NOMO-1 (cell line): ENCODE data around the gene ZP4.

Experiments
- DNase-seq, 2 experiments: peaks; one replicate each; lab custom pipeline; 2025; ENCODE audit not compliant: unreplicated experiment in 2 of 2; lab: John Stamatoyannopoulos, UW

The ZP4 gene, protein sequence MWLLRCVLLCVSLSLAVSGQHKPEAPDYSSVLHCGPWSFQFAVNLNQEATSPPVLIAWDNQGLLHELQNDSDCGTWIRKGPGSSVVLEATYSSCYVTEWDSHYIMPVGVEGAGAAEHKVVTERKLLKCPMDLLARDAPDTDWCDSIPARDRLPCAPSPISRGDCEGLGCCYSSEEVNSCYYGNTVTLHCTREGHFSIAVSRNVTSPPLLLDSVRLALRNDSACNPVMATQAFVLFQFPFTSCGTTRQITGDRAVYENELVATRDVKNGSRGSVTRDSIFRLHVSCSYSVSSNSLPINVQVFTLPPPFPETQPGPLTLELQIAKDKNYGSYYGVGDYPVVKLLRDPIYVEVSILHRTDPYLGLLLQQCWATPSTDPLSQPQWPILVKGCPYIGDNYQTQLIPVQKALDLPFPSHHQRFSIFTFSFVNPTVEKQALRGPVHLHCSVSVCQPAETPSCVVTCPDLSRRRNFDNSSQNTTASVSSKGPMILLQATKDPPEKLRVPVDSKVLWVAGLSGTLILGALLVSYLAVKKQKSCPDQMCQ

DNA sequence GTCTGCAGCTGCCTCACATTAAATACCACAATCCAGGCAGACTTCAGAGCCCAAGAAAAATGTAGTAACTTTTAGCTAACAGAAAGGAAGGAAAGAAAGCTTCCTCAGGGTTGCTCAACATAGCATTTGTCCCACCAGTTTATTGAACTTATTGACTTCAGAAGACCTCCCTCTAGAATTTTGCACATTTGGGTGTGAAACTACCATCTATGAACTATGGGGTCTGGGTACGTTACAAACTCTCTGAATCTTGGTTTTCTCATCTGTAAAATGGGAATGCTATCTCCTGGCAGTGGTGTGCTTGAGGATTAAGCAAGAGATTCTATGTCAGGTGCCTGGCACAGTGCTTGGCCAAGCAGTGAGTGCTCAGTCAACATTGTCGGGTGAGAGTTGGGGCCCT, at the start of gene ZP4:
TSS of gene ZP4 (minus strand) at position 101 of the 400 bp plus-strand sequence. CDS start 287 bp downstream, outside the sequence.
- no peak for DNase-seq

DNA sequence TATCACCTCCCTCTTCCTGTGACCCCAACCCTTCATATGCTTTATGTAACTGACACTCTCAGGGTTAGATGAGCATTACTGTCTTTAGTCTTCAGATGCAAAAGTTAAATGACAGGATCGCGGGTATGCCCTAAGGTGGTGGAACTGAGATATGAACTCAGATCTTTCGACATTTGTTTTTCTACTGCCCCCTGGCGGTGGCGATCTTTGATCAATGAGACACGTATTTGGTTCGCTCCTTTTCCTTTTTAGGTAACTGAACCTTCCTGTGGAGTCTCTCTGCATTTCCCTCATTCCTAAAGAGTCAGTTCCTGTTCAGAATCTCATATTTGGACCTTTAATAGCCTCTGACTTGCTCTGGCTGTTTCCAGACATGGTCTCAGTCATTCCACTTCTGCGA, 47.8 kb upstream of the ZP4 start:
- DNase-seq: no peak

DNA sequence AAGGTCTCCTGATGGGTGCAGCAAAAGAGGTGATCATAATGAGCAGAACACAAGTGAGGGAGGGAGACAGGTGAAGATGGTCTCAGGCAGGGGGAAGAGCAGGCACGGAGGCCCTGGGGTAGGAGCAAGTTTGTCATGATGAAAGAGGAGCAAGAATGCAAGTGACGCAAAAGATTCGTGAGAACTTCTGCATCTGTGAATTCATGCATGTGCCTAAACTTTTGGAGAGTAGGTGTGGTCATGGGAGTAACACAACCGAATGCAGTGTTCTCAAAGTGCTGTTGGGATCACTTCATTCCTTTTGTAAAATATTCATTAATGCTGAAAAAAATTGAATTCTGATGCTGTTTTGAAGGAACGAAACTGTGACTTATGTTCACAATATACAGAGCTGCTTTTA, 47.3 kb upstream of the ZP4 start:
- DNase-seq: no peak

DNA sequence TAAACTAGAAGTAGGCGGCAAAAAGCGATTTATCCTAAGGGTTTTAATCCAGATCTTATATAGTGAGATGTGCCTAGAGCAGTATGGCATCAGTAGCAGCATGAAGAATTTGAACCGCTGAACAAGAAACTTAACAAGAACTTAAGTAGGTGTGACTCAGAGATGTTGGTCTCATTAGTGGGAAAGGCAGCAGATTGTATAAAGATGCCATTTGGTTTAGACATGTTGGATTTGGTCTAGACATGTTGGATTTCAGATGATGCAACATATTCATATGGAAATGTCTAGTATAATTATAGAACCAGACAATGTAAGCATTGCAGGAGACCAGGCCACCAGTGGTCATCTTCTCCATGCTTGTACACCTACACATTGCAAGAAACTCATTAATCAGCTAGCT, 42.1 kb upstream of the ZP4 start:
- DNase-seq: no peak

DNA sequence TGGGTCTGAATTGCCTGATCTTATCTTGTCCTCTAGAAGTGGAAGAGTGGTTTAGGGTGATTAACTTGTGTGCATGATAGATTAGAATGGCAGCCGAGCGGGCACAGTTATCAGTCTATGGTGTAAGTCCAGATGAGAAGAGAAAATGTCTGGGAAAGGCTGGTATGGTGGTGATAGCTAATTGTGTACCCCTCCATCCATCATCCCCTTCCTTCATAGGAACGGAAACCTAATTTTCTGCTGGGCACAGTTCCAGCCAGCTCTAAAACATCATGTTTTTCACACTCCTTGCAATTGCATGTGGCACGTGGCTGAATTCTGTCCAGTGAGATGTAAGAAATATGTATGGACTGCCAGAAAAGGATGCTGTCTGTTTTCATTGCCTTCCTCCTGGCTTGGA, 40.9 kb upstream of the ZP4 start:
- no peak for DNase-seq

DNA sequence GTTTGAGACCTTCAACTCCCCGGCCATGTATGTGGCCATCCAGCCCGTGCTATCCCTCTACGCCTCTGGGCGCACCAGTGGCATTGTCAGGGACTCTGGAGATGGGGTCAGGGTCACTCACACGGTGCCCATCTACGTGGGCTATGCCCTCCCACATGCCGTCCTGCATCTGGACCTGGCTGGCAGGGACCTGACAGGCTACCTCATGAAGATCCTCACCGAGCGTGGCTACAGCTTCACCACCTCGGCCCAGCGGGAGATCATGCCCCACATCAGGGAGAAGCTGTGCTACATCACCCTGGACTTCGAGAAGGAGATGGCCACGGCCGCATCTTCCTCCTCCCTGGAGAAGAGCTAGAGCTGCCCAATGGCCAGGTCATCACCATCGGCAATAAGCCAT, 36.5 kb upstream of the ZP4 start:
- DNase-seq: no peak

DNA sequence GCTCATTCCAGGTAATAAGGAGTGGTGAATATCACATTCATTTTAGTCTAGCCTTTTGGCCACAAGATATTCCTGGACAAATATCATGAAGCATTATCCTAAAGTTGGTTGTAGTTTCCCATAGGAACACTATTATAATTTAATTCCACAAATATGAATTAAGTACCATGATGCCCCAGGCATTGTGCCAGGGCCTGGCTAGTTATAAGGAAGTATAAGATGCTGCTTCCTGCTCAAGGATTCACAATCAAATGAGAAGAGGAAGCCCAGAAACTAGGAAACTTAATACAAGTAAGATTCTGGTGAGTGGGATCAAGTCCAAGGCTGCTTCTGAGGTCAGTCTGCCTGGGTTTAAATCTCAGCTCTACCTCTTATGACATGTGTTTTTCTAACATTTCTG, 30.6 kb upstream of the ZP4 start:
- DNase-seq: no peak

DNA sequence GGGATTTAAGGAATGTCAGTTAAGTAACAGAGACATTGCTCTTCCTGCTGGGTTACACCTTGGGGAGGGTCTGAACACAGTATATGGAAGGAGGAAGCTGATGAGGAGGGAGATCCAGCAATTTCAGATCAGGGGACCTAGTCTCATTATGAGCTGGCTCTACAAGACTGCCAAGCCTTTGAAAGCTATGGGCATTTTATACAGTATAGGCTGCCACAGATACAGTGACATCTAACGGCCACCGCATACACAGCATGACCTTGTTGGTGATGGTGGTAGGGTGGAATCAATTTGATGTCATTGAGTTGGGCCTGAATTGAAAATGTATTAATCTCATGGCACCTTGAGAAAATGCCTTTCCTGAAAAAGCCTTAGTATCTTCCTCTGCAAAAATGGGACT, 22.6 kb upstream of the ZP4 start:
- DNase-seq: no peak

DNA sequence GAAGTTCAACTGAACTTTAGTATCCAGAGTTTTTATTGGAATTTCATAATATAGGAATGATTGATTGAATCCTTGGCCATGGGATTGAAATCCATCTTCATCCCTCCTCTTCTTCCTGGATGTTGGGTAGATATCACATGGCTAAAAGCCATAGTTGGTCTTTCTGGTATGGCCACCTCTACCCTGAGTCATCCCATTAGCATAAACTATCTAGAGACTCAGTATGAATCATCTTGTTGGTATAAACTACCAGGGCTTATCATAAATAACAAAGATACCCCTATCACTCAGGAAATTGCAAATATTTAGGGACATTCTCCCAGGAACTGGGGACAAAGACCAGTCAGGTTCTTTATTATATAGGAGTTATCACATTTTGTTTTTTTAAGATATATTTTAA, 21.2 kb upstream of the ZP4 start:
- DNase-seq: no peak

DNA sequence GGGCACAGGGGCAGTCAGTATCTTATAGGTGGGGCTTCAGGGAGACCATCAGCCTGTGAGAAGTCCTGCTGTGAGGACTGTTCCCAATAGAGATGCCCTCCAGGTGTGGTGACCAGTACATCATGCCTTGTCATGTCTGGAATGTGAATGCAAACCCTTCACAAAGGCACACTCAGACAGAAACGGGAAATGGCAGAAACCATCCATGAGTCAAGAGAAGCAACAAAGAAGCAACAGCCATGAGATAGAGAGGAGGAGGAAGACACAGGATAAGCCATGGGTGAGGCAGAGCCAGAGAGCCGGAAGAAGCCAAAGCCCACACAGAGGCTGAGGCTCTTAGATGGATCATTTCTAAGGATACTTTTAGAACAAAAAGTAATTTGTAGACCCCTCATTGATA, 20.1 kb upstream of the ZP4 start:
- no peak for DNase-seq

DNA sequence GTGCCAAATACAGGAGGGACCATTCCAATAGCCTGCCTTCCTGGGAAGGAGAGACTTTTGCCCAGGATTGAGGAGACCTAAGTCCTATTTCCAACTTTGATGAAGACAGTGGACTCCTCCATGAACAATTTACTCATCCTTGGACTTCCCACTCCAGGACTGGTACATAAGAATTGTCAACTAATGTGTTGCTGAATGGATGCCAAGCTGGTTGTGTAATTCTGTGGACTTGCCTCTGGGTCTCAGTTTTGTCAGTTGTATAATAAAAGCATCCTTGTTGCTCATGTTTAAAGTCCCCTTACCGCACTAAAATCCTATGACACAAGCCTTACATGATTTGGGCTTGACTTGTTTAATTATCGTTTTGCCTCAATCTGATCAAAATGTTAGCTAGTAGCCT, 13.2 kb upstream of the ZP4 start:
- no peak for DNase-seq

DNA sequence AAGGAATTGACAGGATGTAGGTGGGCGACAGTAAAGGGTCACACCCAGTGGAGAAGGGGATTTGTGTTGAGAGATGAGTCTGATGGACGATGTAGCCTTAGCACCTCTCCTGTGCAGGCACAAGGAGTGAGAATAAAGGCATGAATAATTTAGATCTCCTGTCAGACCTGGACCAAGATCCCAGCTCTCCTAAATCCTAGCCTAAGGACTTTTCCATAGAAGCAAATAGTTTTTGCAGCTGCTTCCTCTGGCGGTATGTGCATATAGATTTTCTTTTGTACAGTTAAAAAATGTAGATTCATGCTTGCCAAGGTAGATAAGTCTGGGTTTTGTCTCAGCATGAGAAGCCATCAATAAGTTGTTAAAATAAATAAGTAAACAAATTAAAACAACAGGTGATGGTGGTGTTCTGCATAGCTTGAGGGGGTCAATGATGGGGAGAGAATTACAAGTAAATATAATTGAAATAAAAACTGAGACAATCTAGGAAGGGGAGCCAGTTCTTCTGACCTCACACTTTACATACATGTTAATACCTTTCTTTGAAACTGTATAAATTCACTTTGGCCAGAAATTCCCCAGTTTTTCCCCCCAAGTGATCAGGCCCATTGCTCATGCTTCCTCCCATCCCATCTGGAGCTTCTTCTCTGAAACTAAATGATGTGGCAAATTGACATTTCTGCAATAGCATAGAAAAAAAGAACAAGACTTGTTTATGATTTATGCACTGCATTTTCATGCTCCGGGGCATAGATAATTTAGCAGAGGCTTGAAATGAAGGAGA, 12.4 kb upstream of the ZP4 start:
- no peak for DNase-seq

DNA sequence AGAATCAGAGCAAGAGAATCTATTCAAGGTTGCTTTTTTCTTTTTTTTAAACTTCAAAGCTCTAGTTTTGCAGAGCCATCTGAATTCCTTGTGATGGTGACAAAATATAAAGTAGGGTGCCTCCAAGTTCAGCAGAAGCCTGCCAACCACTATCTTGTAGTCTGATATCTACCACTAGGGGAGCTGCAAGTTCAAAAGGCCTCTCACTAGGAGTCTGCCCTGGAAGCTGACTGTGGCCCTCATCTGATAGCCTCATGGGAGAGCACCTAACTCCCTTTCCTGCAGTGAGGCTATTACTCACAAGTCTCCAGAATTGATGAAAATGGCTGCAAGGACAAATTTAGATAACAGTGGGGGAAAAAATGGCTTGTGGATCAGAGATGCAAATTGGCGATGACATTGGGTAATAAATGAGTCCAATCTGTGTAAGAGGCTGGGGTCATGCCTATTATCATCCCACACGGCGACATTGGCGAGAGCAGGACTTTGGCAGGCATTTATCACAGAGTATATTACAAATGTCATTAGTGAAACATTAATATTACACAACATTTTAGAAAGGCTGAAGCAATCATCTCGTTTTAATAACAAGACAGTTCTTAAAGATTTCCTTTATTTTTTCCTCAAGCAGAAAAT, 10.7 kb upstream of the ZP4 start:
- no peak for DNase-seq

DNA sequence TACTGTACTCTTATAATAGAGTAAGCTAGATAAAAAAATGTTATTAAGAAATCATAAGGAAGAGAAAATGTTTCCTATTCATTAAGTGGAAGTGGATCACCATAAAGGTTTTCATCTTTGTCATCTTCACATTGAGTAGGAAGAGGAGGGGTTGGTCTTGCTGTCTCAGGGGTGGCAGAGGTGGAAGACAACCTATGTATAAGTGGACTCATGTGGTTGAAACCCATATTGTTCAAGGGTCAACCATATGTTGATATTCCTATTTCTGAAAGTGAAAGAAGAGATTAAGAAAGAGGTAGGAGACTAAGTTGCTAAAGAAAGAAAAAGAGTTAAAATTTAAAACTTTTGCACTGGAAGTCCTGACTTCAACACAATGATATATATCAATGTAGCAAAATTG, 4.9 kb upstream of the ZP4 start:
- DNase-seq: no peak

DNA sequence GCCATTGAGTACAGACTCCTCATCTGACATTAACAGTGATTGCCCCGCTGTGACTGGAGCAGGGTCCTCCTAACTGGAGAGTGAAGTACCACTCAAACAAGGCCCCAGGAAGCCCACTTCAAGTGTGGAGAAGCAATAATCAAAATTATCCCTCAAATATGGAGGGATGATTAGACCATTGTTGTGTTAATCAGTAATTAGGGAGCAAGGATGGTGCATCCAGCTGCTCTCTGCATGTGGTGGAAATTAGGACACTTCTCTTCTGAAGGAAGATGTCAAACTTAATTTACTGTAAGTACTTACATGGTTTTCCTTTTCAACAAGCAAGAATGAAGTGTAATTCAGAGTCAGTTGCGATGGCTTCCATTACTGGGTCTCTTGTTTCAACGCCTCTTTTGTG, 3.4 kb upstream of the ZP4 start:
- DNase-seq: no peak

DNA sequence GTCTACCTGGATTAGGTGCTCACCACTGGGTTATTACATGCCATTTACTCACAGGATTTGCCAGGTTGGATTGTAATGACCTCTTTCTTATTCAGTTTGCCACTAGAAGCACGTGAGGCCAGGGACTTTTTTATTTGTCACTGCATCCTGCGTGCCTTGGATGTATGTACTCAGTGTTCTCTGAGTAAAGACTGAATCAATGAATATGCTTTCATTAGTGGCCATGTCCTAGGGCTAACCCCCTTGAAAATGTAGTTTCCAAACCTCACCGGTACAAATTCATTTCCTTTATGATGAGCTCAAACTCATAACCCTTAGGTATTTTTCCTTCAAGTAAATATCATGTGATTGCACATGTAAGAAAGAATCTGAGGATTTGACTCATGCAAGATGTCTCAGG, 1.3 kb upstream of the ZP4 start:
- no peak for DNase-seq

DNA sequence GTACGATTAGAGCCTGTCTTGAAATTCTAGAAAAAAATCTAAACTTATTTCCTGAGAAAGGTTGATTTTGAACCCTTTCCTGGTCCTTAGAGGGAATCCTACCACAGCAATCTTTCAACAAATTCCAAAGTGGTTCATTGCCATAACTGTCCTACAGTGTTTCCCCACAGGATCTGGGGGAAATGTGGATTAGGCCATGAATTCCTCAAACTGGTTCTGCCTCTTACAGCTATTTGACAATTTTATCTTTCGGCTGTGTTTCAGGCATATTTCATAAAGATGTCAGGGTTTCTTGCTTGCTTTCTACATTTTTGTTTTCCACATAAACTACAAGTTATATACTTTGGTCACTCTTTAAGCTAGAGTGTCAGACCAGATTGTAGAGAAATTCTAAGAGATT, 544 bp upstream of the ZP4 start:
- no peak for DNase-seq

DNA sequence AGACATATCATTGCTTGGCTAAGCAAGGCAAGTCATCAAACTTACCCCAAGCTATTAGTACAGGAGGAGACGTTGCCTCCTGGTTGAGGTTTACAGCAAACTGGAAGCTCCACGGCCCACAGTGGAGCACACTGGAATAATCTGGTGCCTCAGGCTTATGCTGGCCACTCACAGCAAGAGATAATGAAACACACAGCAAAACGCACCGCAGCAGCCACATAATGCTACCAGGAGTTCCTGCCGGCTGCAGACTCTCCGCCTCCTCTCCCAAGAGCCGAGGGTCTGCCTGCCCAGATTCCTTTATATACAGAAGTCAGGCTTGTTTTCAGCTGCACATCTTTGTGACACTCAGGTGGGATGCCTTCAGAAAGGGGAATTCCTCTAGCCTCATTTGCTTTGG, 306 bp downstream of the ZP4 start:
- DNase-seq: no peak

DNA sequence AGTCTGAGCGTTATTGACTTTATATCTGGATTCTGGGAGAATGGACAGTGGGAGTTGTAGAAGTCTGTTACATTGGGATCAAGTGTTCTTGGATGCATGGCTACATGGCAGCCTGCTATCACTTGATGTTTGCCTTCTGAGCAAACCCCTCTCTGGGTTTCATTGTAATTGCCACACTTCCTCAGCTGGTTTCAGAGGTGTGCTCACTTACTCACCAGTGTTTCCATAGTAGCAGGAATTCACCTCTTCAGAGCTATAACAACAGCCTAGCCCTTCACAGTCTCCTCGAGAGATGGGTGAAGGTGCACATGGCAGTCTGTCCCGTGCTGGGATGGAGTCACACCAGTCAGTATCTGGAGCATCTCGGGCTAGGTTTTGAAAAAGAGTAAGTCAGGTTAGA, 2.6 kb downstream of the ZP4 start:
- no peak for DNase-seq

DNA sequence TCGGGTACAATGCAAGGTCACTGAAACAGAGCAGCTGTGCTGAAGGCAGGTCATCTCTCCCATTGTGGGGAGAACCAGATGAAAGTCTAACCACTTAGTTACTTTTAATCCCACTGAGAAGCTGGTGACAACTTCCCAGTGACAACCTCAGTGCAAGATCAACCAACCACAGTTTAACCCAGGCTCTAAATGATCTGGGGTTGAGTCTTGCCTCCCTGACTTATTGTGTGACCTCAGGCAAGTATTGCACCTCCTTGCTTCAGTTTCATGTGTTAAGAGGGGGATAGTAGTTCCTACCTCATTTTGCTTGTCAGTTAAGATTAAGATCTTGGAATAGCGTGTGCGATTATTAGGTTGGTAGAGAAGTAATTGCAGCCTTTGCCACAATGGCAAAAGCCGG, 3.2 kb downstream of the ZP4 start:
- DNase-seq: no peak

DNA sequence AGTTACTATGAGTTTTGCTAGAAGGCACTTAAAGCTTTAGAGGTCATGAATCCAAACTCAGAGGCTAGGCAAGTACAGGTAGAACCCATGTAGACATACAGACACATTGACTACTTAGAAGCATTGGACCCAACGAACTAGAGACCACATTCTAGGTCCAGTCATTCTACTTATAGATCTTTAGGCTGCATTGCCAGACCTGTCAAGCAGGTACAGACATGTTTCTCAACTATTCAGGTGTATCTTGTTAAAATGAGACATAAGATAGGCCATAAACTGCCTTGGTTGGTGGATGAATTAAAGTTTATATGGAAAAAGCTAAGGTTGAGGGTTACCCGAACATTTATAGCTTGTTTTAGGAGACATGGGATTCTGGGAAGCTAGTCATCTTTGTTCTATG, 6.5 kb downstream of the ZP4 start:
- DNase-seq: no peak

DNA sequence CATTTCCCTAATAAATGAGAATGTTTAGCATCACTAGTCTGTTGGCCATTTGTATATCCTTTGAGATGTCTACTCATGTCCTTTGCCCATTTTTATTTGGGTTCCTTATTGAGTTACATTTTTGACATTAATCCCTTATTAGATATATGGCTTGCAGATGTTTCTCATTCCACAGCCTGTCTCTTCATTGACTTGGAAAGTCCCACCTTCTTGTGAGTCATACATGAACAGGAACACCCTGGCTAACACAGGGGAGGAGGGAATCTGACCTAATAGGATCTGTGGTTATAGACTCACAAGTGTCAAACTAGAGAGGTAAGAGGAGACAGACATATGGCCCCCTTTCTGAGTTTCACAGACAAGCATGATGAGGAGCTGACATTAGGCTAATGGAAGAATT, 11.5 kb downstream of the ZP4 start:
- DNase-seq: no peak
